Stimulated activated CD8-positive, alpha-beta memory T cell treated with anti-CD3 and anti-CD28 coated beads, Interleukin-12 subunit alpha, Interleukin-12 subunit beta, amount 100 ng/mL, for 1 hour (primary cell): ENCODE results near the gene PCSK1.
"Not testable (repeated sequence)": the region's sequence is repeated elsewhere in the genome, so short reads cannot be mapped to it uniquely, and the experiment has no call there.

Source experiments
- DNase-seq: peaks from one replicate; pipeline ENCODE4 v3.0.0-alpha.2; 2020; ENCODE audit warnings: low read depth

The PCSK1 gene

GRCh38 chr5:96426831-96427230, 6.2 kb downstream of the PCSK1 start:
- no peak for DNase-seq

GRCh38 chr5:96425443-96425842, 7.6 kb downstream of the PCSK1 start:
- DNase-seq, result no peak

- no peak for DNase-seq
Measured at GRCh38 chr5:96415897-96416296, 17.2 kb downstream of the PCSK1 start.

GRCh38 chr5:96412868-96413449, 20.1 kb downstream of the PCSK1 start:
- no peak for DNase-seq

- DNase-seq, result no peak
Measured at GRCh38 chr5:96410013-96410412, 23.0 kb downstream of the PCSK1 start.

- no peak for DNase-seq
Measured at GRCh38 chr5:96408841-96409538, 24.1 kb downstream of the PCSK1 start.

- no peak for DNase-seq
Measured at GRCh38 chr5:96408210-96408777, 24.8 kb downstream of the PCSK1 start.

GRCh38 chr5:96407436-96407835, 25.6 kb downstream of the PCSK1 start:
- no peak for DNase-seq

GRCh38 chr5:96404191-96404867, 28.7 kb downstream of the PCSK1 start:
- DNase-seq, result no peak

GRCh38 chr5:96402500-96402899, 30.5 kb downstream of the PCSK1 start:
- no peak for DNase-seq

- no peak for DNase-seq
Measured at GRCh38 chr5:96396878-96397277, 36.2 kb downstream of the PCSK1 start.

- not testable (repeated sequence) for DNase-seq
Measured at GRCh38 chr5:96395295-96395694, 37.8 kb downstream of the PCSK1 start.

- DNase-seq, result no peak
Measured at GRCh38 chr5:96391921-96392320, 41.1 kb downstream of the PCSK1 start.

- DNase-seq, result no peak
Measured at GRCh38 chr5:96388176-96388575, 44.9 kb downstream of the PCSK1 start.

GRCh38 chr5:96387616-96388015, 45.4 kb downstream of the PCSK1 start:
- DNase-seq, result no peak

GRCh38 chr5:96385538-96385937, 47.5 kb downstream of the PCSK1 start:
- no peak for DNase-seq

GRCh38 chr5:96384353-96384752, 48.7 kb downstream of the PCSK1 start:
- no peak for DNase-seq

GRCh38 chr5:96381526-96381925, 51.5 kb downstream of the PCSK1 start:
- no peak for DNase-seq

GRCh38 chr5:96379896-96380295, 53.2 kb downstream of the PCSK1 start:
- DNase-seq, result no peak

- DNase-seq, result no peak
Measured at GRCh38 chr5:96377597-96377996, 55.5 kb downstream of the PCSK1 start.

GRCh38 chr5:96377167-96377566, 55.9 kb downstream of the PCSK1 start:
- DNase-seq, result no peak

GRCh38 chr5:96374653-96375052, 58.4 kb downstream of the PCSK1 start:
- no peak for DNase-seq

- DNase-seq, result no peak
Measured at GRCh38 chr5:96373381-96373733, 59.7 kb downstream of the PCSK1 start.
